ENCODE results near the gene B4GALNT4.
"Not testable (repeated sequence)": the region's sequence is repeated elsewhere in the genome, so short reads cannot be mapped to it uniquely, and the experiment has no call there.

B4GALNT4 gene

DNA sequence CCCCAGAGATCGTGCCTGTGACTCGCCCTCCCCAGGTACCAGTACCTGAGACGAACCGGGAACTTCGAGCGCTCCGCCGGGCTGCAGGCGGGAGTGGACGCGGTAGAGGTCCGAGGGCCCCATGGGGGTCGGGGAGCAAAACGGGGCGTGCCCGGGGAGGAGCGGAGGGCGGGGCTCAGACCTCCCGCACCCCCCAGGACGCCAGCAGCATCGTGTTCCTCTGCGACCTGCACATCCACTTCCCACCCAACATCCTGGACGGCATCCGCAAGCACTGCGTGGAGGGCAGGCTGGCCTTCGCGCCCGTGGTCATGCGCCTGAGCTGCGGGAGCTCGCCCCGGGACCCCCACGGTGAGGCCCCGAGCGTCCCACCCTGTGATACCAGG lies 10.8 kb downstream of the B4GALNT4 start:
- Histone ChIP-seq H3K4me1 (ENCODE audit: insufficient read depth, low read length) (no peaks in the 10 kb centered on the region), H3K36me3 (ENCODE audit: insufficient read depth, low read length) (peaks cover 27% of the 10 kb centered on the region), H3K9me3 (ENCODE audit: insufficient read depth, low read depth, low read length) (no peaks in the 10 kb centered on the region), H3K27ac (ENCODE audit: low read depth, low read length) (no peak overlapping the region), H3K4me3 (ENCODE audit: low read length) (no peak overlapping the region), H3K27me3 (ENCODE audit: insufficient read depth, low read length) (no peaks in the 10 kb centered on the region), H3K9ac (ENCODE audit: low read depth, low read length) (no peak overlapping the region)
- WGBS, result 95% methylated on average over 35 of the region's 35 CpGs

- H3K9ac ChIP-seq (ENCODE audit: low read depth, low read length), result no peak overlapping the region
- H3K27ac ChIP-seq (ENCODE audit: low read depth, low read length), result no peak overlapping the region
- H3K27me3 ChIP-seq (ENCODE audit: insufficient read depth, low read length), result no peaks in the 10 kb centered on the region
- no peaks in the 10 kb centered on the region for H3K4me1 ChIP-seq (ENCODE audit: insufficient read depth, low read length)
- 98% methylated on average over 23 of the region's 23 CpGs for WGBS
- H3K36me3 ChIP-seq (ENCODE audit: insufficient read depth, low read length), result peaks cover 23% of the 10 kb centered on the region
- H3K9me3 ChIP-seq (ENCODE audit: insufficient read depth, low read depth, low read length), result no peaks in the 10 kb centered on the region
- no peak overlapping the region for H3K4me3 ChIP-seq (ENCODE audit: low read length)
Observed at GRCh38 chr11:380491-380890, 11.2 kb downstream of the B4GALNT4 start.

DNA sequence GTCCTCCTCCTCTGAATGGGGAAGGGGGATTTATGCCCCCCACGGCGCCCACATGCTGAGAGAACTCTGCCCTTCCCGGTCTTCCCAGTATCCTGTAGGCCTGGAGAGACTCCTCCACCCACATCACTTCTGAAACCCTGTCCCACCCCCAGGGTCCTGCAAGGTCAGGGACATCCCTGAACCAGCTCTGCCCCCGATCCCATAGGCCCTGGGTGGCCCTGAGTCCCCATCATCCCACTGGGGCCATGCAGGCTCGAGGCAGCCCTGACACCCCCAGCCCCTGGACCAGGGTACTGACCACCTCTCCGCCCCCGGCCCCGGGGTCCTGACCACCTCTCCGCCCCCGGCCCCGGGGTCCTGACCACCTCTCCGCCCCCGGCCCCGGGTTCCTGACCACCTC lies 11.7 kb downstream of the B4GALNT4 start:
- H3K27me3 ChIP-seq (ENCODE audit: insufficient read depth, low read length), result no peaks in the 10 kb centered on the region
- H3K36me3 ChIP-seq (ENCODE audit: insufficient read depth, low read length), result peaks cover 20% of the 10 kb centered on the region
- 97% methylated on average over 8 of the region's 14 CpGs for WGBS
- no peak overlapping the region for H3K9ac ChIP-seq (ENCODE audit: low read depth, low read length)
- no peaks in the 10 kb centered on the region; the same call in 1 of the 2 replicates for H3K9me3 ChIP-seq (ENCODE audit: insufficient read depth, low read depth, low read length)
- no peaks in the 10 kb centered on the region for H3K4me1 ChIP-seq (ENCODE audit: insufficient read depth, low read length)
- no peak overlapping the region for H3K27ac ChIP-seq (ENCODE audit: low read depth, low read length)
- no peak overlapping the region for H3K4me3 ChIP-seq (ENCODE audit: low read length)

- Histone ChIP-seq H3K9me3 (ENCODE audit: insufficient read depth, low read depth, low read length) (peaks cover 6% of the 10 kb centered on the region), H3K4me1 (ENCODE audit: insufficient read depth, low read length) (no peaks in the 10 kb centered on the region), H3K27ac (ENCODE audit: low read depth, low read length) (no peak overlapping the region), H3K36me3 (ENCODE audit: insufficient read depth, low read length) (peaks cover 20% of the 10 kb centered on the region), H3K27me3 (ENCODE audit: insufficient read depth, low read length) (no peaks in the 10 kb centered on the region), H3K4me3 (ENCODE audit: low read length) (no peak overlapping the region), H3K9ac (ENCODE audit: low read depth, low read length) (no peak overlapping the region)
- 91% methylated on average over 30 of the region's 35 CpGs for WGBS
Observed at GRCh38 chr11:381501-382072, 12.3 kb downstream of the B4GALNT4 start.

GRCh38 chr11:382081-382629 lies 12.9 kb downstream of the B4GALNT4 start:
- no peaks in the 10 kb centered on the region for H3K4me1 ChIP-seq (ENCODE audit: insufficient read depth, low read length)
- WGBS, result 94% methylated on average over 11 of the region's 11 CpGs
- H3K27me3 ChIP-seq (ENCODE audit: insufficient read depth, low read length), result no peaks in the 10 kb centered on the region
- H3K4me3 ChIP-seq (ENCODE audit: low read length), result no peak overlapping the region
- peaks cover 11% of the 10 kb centered on the region for H3K9me3 ChIP-seq (ENCODE audit: insufficient read depth, low read depth, low read length)
- no peak overlapping the region for H3K9ac ChIP-seq (ENCODE audit: low read depth, low read length)
- peaks cover 18% of the 10 kb centered on the region for H3K36me3 ChIP-seq (ENCODE audit: insufficient read depth, low read length)
- H3K27ac ChIP-seq (ENCODE audit: low read depth, low read length), result no peak overlapping the region

DNA sequence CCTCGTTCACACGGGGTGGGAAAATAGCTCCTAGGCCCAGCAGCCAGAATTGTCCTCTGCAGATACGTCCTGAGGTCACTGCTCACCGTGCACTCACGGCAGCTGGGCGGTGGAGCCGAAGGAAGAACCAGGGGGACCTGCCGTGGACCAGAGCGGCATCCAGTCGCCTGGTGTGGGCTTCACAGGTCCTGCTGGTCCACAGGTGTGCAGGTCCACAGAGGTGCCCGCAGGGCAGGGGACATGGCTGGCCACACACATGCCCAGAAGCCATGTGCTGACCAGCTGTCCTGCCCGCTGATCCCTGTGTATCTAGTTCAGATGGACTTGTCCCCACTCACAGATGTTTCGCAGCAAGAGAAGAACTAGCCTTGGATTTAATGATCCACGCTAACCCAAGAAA lies 14.1 kb downstream of the B4GALNT4 start:
- Histone ChIP-seq H3K36me3 (ENCODE audit: insufficient read depth, low read length) (peaks cover 15% of the 10 kb centered on the region), H3K4me3 (ENCODE audit: low read length) (no peak overlapping the region), H3K9ac (ENCODE audit: low read depth, low read length) (no peak overlapping the region), H3K4me1 (ENCODE audit: insufficient read depth, low read length) (no peaks in the 10 kb centered on the region), H3K9me3 (ENCODE audit: insufficient read depth, low read depth, low read length) (peaks cover 11% of the 10 kb centered on the region), H3K27me3 (ENCODE audit: insufficient read depth, low read length) (no peaks in the 10 kb centered on the region), H3K27ac (ENCODE audit: low read depth, low read length) (no peak overlapping the region)
- WGBS, result 95% methylated on average over 14 of the region's 14 CpGs

GRCh38 chr11:384511-384910 lies 15.2 kb downstream of the B4GALNT4 start:
- Histone ChIP-seq H3K4me1 (ENCODE audit: insufficient read depth, low read length) (no peaks in the 10 kb centered on the region), H3K27ac (ENCODE audit: low read depth, low read length) (no peak overlapping the region), H3K36me3 (ENCODE audit: insufficient read depth, low read length) (peaks cover 15% of the 10 kb centered on the region), H3K4me3 (ENCODE audit: low read length) (no peak overlapping the region), H3K9ac (ENCODE audit: low read depth, low read length) (no peak overlapping the region), H3K27me3 (ENCODE audit: insufficient read depth, low read length) (no peaks in the 10 kb centered on the region), H3K9me3 (ENCODE audit: insufficient read depth, low read depth, low read length) (peaks cover 11% of the 10 kb centered on the region)
- 90% methylated on average over 16 of the region's 16 CpGs for WGBS

GRCh38 chr11:385594-386351 lies 16.5 kb downstream of the B4GALNT4 start:
- Histone ChIP-seq H3K9me3 (ENCODE audit: insufficient read depth, low read depth, low read length) (peaks cover 11% of the 10 kb centered on the region), H3K4me3 (ENCODE audit: low read length) (no peak overlapping the region), H3K27me3 (ENCODE audit: insufficient read depth, low read length) (no peaks in the 10 kb centered on the region), H3K9ac (ENCODE audit: low read depth, low read length) (no peak overlapping the region), H3K27ac (ENCODE audit: low read depth, low read length) (no peak overlapping the region), H3K4me1 (ENCODE audit: insufficient read depth, low read length) (no peaks in the 10 kb centered on the region), H3K36me3 (ENCODE audit: insufficient read depth, low read length) (peaks cover 3% of the 10 kb centered on the region; the same call in 1 of the 2 replicates)
- 93% methylated on average over 18 of the region's 19 CpGs for WGBS

DNA sequence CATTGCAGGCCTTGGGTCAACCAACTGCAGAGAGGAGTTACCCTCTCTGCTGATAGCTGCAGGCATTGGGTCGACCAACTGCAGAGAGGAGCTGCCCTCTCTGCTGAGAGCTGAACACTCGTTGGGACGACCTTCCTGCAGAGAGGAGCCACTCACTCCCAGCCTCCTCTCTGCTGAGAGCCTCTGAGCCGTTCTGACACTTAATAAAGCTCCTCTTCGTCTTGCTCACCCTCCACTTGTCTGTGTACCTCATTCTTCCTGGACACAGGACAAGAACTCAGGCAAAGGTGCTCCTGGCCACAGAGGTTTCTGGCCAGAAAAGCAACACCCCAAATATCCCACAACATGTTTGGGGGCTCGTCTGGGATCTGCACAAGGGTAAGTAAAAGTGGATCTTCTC lies 17.2 kb downstream of the B4GALNT4 start:
- Histone ChIP-seq H3K9ac (ENCODE audit: low read depth, low read length) (no peak overlapping the region), H3K4me3 (ENCODE audit: low read length) (no peak overlapping the region), H3K27ac (ENCODE audit: low read depth, low read length) (no peak overlapping the region), H3K27me3 (ENCODE audit: insufficient read depth, low read length) (no peaks in the 10 kb centered on the region), H3K4me1 (ENCODE audit: insufficient read depth, low read length) (no peaks in the 10 kb centered on the region), H3K9me3 (ENCODE audit: insufficient read depth, low read depth, low read length) (peaks cover 11% of the 10 kb centered on the region), H3K36me3 (ENCODE audit: insufficient read depth, low read length) (no peaks in the 10 kb centered on the region)
- WGBS, result 86% methylated on average over 6 of the region's 6 CpGs

DNA sequence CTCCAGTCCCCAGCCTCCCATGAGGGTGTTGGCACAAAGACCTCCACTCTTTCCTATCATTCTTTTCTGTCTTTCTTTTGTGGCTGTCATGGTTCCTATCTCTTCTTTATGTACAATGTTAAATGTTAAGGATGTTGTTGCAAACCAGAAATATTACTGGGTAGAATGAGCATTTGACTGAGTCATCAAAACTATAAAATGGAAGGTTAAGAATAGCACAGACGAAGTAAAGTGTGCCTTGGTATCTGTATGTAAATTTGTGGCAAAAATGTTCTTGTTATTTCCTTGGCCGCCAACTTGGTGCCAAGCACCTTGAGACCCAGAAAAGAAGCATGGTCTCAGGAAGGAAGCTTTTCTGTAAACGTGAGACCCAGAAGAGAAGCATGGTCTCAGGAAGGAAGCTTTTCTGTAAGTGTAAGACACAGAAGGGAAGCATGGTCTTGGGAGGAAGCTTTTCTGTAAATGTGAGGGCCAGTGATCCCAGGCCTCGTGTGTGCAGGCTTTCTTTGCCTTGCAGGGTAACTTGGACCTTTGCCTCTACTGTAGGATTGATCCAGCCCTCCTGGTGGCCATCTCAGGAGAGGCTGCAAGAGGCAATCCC lies 18.0 kb downstream of the B4GALNT4 start:
- H3K4me3 ChIP-seq (ENCODE audit: low read length), result no peak overlapping the region
- no peaks in the 10 kb centered on the region for H3K36me3 ChIP-seq (ENCODE audit: insufficient read depth, low read length)
- H3K27ac ChIP-seq (ENCODE audit: low read depth, low read length), result no peak overlapping the region
- peaks cover 11% of the 10 kb centered on the region for H3K9me3 ChIP-seq (ENCODE audit: insufficient read depth, low read depth, low read length)
- H3K4me1 ChIP-seq (ENCODE audit: insufficient read depth, low read length), result no peaks in the 10 kb centered on the region
- no peaks in the 10 kb centered on the region for H3K27me3 ChIP-seq (ENCODE audit: insufficient read depth, low read length)
- H3K9ac ChIP-seq (ENCODE audit: low read depth, low read length), result no peak overlapping the region
- WGBS, result 72% methylated on average over 4 of the region's 4 CpGs

DNA sequence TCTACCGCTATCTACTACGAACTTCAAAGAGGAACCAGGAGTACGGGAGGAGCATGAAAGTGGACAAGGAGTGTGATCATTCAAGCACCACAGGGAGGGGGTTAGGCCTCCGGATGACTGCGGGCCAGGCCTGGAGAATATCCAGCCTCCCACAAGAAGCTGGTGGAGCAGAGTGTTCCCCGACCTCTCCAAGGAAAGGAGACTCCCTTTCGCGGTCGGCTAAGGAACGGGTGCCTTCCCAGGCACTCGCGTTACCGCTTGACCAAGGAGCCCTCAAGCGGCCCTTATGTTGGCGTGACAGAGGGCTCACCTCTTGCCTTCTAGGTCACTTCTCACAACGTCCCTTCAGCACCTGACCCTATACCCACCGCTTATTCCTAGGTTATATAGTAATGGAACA lies 20.1 kb downstream of the B4GALNT4 start:
- WGBS, result 89% methylated on average over 14 of the region's 17 CpGs
- not testable (repeated sequence) for H3K27me3 ChIP-seq (ENCODE audit: insufficient read depth, low read length); H3K4me3 ChIP-seq (ENCODE audit: low read length); H3K36me3 ChIP-seq (ENCODE audit: insufficient read depth, low read length); H3K27ac ChIP-seq (ENCODE audit: low read depth, low read length); H3K9ac ChIP-seq (ENCODE audit: low read depth, low read length); H3K4me1 ChIP-seq (ENCODE audit: insufficient read depth, low read length)
- peaks cover 11% of the 10 kb centered on the region for H3K9me3 ChIP-seq (ENCODE audit: insufficient read depth, low read depth, low read length)
